Hepatocyte (in vitro differentiated cells): ENCODE data around the gene TTLL5.

ENCODE experiments used
- CTCF ChIP-seq: fragments of 200-600 bp; sonication (generic); IDR thresholded peaks from 2 replicates; pipeline ENCODE4 v1.5.1; 2016; ENCODE audit warnings: antibody characterized with exemption, mild to moderate bottlenecking; ENCODE audit not compliant: poor library complexity
- EZH2phosphoT487 ChIP-seq: fragments of 200-600 bp; sonication (generic); IDR thresholded peaks from one replicate; pipeline ENCODE4 v1.6.1; 2018; ENCODE audit warnings: antibody characterized with exemption, mild to moderate bottlenecking, low read depth, moderate library complexity; ENCODE audit not compliant: unreplicated experiment, severe bottlenecking

GRCh38 chr14:75982266-75983018, 321.4 kb downstream of the TTLL5 start:
- TF ChIP-seq CTCF (peak; percentile 81), EZH2phosphoT487 (no peak)
